ENCODE results near the gene RNF227. TPM values are rescaled to one million over a fixed set of nuclear protein-coding genes. Genes with fewer than 3 reads are reported as not detected.

The RNF227 gene
- total RNA-seq, 1 experiment from 2014 or later: 5.0 TPM

GRCh38 chr17:7943291-7943690 lies 27.2 kb upstream of the RNF227 start:
- Mint-ChIP-seq H3K27me3 (ENCODE audit: insufficient read depth, unreplicated experiment) (no peaks in the 10 kb centered on the region), H3K4me3 (ENCODE audit: unreplicated experiment) (no peak overlapping the region), H3K4me1 (ENCODE audit: low read depth, unreplicated experiment) (no peaks in the 10 kb centered on the region), H3K9me3 (ENCODE audit: unreplicated experiment) (no peaks in the 10 kb centered on the region), H3K36me3 (ENCODE audit: insufficient read depth, unreplicated experiment) (peaks cover 51% of the 10 kb centered on the region), H3K27ac (ENCODE audit: unreplicated experiment) (no peak overlapping the region)
- DNase-seq: no peak
- no peaks in the 10 kb centered on the region for H3K4me1 ChIP-seq
- H3K36me3 ChIP-seq (ENCODE audit: control insufficient read depth, insufficient read depth, low read length): no peaks in the 10 kb centered on the region
- intact Hi-C loops (cut with micrococcal nuclease; ENCODE audit: unreplicated experiment): no loop called here
- no peak for TF ChIP-seq CTCF (IDR thresholded peaks at IDR 0.05; ENCODE audit: insufficient read depth in 1 of 2, low read depth in 1 of 2, low read length in 1 of 2, severe bottlenecking in 1 of 2, unreplicated experiment in 1 of 2)
- H3K4me3 ChIP-seq (ENCODE audit: low read depth, low read length): no peak overlapping the region
- ChIA-PET POLR2A (no interaction called here), CTCF (no interaction called here)
- BruUV-seq (replicated peaks): no TSS peak
- no peaks in the 10 kb centered on the region for H3K27me3 ChIP-seq (replicated peaks; ENCODE audit: control insufficient read depth, insufficient read depth, low read length)
- H3K9me3 ChIP-seq: no peaks in the 10 kb centered on the region

- CTCF ChIA-PET: no interaction called here
- Mint-ChIP-seq H3K36me3 (ENCODE audit: insufficient read depth, unreplicated experiment) (peaks cover 39% of the 10 kb centered on the region), H3K27ac (ENCODE audit: unreplicated experiment) (no peak overlapping the region), H3K9me3 (ENCODE audit: unreplicated experiment) (no peaks in the 10 kb centered on the region), H3K4me3 (ENCODE audit: unreplicated experiment) (no peak overlapping the region), H3K4me1 (ENCODE audit: low read depth, unreplicated experiment) (no peaks in the 10 kb centered on the region), H3K27me3 (ENCODE audit: insufficient read depth, unreplicated experiment) (no peaks in the 10 kb centered on the region)
- no TSS peak for BruUV-seq (replicated peaks)
- Histone ChIP-seq H3K4me3 (ENCODE audit: low read depth, low read length) (no peak overlapping the region), H3K4me1 (no peaks in the 10 kb centered on the region), H3K9me3 (no peaks in the 10 kb centered on the region), H3K27me3 (replicated peaks; ENCODE audit: control insufficient read depth, insufficient read depth, low read length) (no peaks in the 10 kb centered on the region), H3K36me3 (ENCODE audit: control insufficient read depth, insufficient read depth, low read length) (no peaks in the 10 kb centered on the region)
- no peak for TF ChIP-seq CTCF (IDR thresholded peaks at IDR 0.05; ENCODE audit: insufficient read depth in 1 of 2, low read depth in 1 of 2, low read length in 1 of 2, severe bottlenecking in 1 of 2, unreplicated experiment in 1 of 2)
- intact Hi-C loops (cut with micrococcal nuclease; ENCODE audit: unreplicated experiment): no loop called here
- DNase-seq: no peak
- POLR2A ChIA-PET: no interaction called here
Observed at GRCh38 chr17:7940743-7941142, 24.7 kb upstream of the RNF227 start.

GRCh38 chr17:7940034-7940433 lies 23.9 kb upstream of the RNF227 start:
- Histone ChIP-seq H3K4me3 (ENCODE audit: low read depth, low read length) (no peak overlapping the region), H3K9me3 (no peaks in the 10 kb centered on the region), H3K27me3 (replicated peaks; ENCODE audit: control insufficient read depth, insufficient read depth, low read length) (no peaks in the 10 kb centered on the region), H3K4me1 (no peaks in the 10 kb centered on the region), H3K36me3 (ENCODE audit: control insufficient read depth, insufficient read depth, low read length) (no peaks in the 10 kb centered on the region)
- intact Hi-C loops (cut with micrococcal nuclease; ENCODE audit: unreplicated experiment): no loop called here
- ChIA-PET CTCF (no interaction called here), POLR2A (no interaction called here)
- Mint-ChIP-seq H3K9me3 (ENCODE audit: unreplicated experiment) (no peaks in the 10 kb centered on the region), H3K27ac (ENCODE audit: unreplicated experiment) (no peak overlapping the region), H3K4me1 (ENCODE audit: low read depth, unreplicated experiment) (no peaks in the 10 kb centered on the region), H3K27me3 (ENCODE audit: insufficient read depth, unreplicated experiment) (no peaks in the 10 kb centered on the region), H3K4me3 (ENCODE audit: unreplicated experiment) (no peak overlapping the region), H3K36me3 (ENCODE audit: insufficient read depth, unreplicated experiment) (peaks cover 34% of the 10 kb centered on the region)
- no TSS peak for BruUV-seq (replicated peaks)
- no peak for DNase-seq
- no peak for TF ChIP-seq CTCF (IDR thresholded peaks at IDR 0.05; ENCODE audit: insufficient read depth in 1 of 2, low read depth in 1 of 2, low read length in 1 of 2, severe bottlenecking in 1 of 2, unreplicated experiment in 1 of 2)
